GM03348 (cell line): ENCODE measurements around the gene BCL2A1.
"Not testable (repeated sequence)": the region's sequence is repeated elsewhere in the genome, so short reads cannot be mapped to it uniquely, and the experiment has no call there.

Experiments used
- DNase-seq: peaks from one replicate; pipeline ENCODE4 v3.0.0; 2012; ENCODE audit warnings: low spot score

The BCL2A1 gene

GRCh38 chr15:79957741-79958140 is 13.3 kb downstream of the BCL2A1 start:
- DNase-seq = no peak

- DNase-seq = no peak
These were observed 14.5 kb downstream of the BCL2A1 start for GRCh38 chr15:79956354-79956939.

- no peak for DNase-seq
These were observed 16.3 kb downstream of the BCL2A1 start for GRCh38 chr15:79954661-79955060.

GRCh38 chr15:79953951-79954444 is 17.0 kb downstream of the BCL2A1 start:
- no peak for DNase-seq

DNA sequence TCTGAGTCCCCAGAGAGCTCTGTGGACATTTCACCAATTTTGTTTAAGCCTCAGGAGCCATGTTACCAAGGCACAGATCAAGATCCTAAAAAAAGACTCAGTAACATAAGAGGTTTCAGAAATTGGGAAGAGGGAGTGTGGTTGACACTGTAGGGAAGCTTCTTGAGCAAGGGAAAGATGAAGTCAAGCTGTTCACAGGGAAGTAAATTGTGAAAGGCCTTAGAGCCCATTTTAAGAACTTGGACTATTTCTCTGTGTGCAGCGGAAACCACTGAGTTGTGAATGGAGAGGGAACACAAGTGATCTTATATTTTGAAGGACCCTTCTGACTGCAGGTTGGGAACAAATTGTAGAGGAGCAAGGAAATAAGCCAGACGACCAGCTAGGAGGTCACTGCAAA is 18.7 kb downstream of the BCL2A1 start:
- no peak for DNase-seq

DNA sequence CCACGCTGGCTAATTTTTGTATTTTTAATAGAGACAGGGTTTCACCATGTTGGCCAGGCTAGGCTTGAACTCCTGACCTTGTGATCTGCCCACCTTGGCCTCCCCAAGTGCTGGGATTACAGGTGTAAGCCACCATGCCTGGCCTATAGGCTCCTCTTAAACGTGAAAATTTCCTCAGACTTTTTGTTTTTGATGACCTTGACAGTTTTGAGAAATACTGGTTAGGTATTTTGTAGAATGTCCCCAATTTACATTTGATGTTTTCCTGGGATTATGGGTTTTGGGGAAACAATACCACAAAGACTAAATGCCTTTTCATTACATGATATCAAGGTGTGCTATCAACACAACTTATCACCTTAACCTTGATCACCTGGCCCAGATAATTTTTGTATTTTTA is 20.7 kb downstream of the BCL2A1 start:
- DNase-seq = no peak

- no peak for DNase-seq
These were observed 22.2 kb downstream of the BCL2A1 start for GRCh38 chr15:79948761-79949160.

GRCh38 chr15:79948095-79948695 is 22.8 kb downstream of the BCL2A1 start:
- DNase-seq = no peak

GRCh38 chr15:79947009-79947408 is 24.0 kb downstream of the BCL2A1 start:
- DNase-seq = no peak

- no peak for DNase-seq
These were observed 26.4 kb downstream of the BCL2A1 start for GRCh38 chr15:79944622-79945021.

DNA sequence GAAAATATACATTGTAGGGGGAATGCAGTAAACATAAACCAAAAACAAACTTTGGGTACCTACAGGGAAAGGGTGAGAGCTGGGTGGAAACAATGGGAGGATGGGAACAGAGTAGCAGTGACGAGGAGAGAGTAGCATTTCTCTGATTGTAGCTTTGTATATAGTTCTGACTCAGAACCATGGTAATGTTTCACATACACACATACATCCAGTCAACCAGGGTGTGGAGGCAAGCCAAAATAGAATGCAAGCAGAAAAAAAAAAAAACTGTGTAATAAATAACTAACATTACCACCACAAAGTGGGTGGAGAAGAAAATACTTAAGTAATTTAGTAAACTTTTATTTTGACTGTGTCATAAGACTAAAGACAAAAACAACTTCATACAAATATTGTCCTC is 27.2 kb downstream of the BCL2A1 start:
- no peak for DNase-seq

GRCh38 chr15:79942741-79943481 is 28.1 kb downstream of the BCL2A1 start:
- DNase-seq = no peak

DNA sequence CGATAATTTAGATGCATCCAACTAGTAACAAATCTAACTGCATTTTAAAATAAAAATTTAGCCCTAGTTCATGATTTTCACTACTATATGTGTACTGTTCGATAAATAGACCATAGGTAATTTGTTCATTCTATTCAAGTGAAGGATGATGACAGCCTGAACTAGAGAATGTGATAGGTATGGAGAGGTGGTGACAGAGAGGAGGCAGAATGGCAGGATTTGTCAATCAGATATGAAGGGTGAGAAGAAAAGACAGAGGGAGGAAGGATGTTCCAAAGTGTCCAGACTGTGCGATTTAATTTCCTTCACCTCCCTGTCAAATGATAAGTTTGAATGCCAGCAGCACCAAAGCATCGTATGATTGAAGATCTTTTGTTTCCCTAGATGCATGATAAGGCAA is 31.6 kb downstream of the BCL2A1 start:
- no peak for DNase-seq

- no peak for DNase-seq
These were observed 32.9 kb downstream of the BCL2A1 start for GRCh38 chr15:79938143-79938542.

DNA sequence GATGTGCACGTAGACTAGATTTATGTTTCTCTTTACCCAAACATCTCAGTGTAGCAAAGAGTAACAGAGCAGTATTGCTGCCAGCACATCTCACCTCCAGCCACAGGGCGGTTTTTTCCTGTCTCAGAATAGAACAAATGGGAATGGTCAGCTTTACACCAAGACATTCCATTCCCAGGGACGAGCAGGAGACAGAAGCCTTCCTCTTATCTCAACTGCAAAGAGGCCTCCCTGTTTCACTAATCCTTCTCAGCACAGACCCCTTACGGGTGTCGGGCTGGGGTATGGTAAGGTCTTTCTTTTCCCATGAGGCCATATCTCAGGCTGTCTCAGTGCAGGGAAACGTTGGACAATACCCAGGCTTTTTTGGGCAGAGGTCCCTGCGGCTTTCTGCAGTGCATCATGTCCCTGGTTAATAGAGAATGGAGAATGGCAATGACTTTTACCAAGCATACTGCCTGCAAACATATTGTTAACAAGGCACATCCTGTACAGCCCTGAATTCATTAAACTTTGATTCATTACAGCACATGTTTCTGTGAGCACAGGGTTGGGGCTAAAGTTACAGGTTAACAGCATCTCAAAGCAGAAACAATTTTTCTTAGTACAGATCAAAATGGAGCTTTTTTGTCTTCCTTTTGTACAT is 35.3 kb downstream of the BCL2A1 start:
- DNase-seq = not testable (repeated sequence)

DNA sequence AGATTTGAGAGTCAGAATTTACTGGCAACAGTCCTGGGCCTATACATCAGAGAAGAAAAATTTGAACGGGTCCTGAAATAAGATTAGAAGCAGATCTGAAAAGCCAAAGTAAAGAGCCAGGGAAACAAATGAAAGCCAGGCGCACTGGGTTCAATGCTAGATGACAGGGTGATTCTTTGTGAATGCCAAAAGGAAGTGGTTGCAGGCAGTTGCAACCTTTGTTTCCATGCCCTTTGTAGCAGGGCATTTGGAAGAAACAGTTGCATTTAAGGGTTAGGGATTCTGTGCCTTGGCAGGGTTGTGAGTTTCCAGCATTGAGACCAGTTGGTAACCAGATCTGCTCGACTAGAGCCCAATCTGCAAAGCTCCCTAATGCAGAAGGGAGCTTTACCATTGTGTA is 37.8 kb downstream of the BCL2A1 start:
- no peak for DNase-seq

- no peak for DNase-seq
These were observed 38.5 kb downstream of the BCL2A1 start for GRCh38 chr15:79932447-79932846.

- DNase-seq = no peak
These were observed 40.5 kb downstream of the BCL2A1 start for GRCh38 chr15:79930516-79930915.

DNA sequence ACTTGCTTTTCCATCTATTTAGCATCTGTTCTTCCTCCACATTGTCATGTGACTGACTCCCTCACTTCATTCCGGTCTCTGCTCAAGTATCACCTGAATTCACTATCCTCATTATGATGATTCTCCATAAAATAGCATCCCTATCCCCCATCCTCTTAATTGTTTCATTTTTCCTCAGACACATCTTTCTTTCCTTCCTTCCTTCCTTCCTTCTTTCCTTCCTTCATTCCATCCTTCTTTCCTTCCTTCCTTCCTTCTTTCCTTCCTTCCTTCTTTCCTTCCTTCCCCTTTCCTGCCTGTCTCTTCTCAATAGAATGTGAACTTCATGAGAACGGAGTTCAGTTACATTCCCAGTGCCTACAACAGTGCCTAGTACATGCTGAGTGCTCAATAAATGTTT is 41.6 kb downstream of the BCL2A1 start:
- no peak for DNase-seq

DNA sequence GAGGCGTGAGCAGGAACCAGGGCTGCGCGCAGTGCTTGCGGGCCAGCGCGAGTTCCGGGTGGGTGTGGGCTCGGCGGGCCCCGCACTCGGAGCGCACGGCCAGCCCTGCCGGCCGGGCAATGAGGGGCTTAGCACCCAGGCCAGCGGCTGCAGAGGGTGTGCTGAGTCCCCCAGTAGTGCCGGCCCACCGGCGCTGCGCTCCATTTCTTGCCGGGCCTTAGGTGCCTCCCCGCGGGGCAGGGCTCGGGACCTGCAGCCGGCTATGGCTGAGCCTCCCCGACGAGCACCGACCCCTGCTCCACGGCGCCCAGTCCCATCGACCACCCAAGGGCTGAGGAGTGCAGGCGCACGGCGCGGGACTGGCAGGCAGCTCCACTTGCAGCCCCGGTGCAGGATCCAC is 44.9 kb downstream of the BCL2A1 start:
- not testable (repeated sequence) for DNase-seq

DNA sequence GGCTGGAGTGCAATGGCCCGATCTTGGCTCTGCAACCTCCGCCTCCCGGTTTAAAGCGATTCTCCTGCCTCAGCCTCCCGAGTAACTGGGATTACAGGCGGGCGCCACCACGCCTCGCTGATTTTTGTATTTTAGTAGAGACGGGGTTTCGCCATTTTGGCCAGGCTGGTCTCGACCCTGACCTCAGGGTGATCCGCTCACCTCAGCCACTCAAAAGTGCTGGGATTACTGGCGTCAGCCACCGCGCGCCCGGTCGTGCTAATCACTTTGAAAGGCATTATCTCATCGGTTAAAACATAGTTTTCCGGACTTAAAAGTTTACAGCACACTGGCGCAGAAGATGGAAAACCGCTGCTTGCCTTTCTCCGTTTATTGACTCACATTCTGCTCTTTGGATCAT is 46.6 kb downstream of the BCL2A1 start:
- no peak for DNase-seq

GRCh38 chr15:79923515-79924169 is 47.4 kb downstream of the BCL2A1 start:
- DNase-seq = peak; percentile 98
